HG03469 (cell line): ENCODE measurements around the gene RGS6.

Source experiments
- ATAC-seq: cut with Tn5 transposase; IDR thresholded peaks from one replicate; pipeline ENCODE4 v1.9.1; 2021; ENCODE audit warnings: mild to moderate bottlenecking, moderate library complexity, moderate number of reproducible peaks; ENCODE audit not compliant: unreplicated experiment

The RGS6 gene

GRCh38 chr14:72479461-72479931 is 547.3 kb downstream of the RGS6 start:
- no peak for ATAC-seq

DNA sequence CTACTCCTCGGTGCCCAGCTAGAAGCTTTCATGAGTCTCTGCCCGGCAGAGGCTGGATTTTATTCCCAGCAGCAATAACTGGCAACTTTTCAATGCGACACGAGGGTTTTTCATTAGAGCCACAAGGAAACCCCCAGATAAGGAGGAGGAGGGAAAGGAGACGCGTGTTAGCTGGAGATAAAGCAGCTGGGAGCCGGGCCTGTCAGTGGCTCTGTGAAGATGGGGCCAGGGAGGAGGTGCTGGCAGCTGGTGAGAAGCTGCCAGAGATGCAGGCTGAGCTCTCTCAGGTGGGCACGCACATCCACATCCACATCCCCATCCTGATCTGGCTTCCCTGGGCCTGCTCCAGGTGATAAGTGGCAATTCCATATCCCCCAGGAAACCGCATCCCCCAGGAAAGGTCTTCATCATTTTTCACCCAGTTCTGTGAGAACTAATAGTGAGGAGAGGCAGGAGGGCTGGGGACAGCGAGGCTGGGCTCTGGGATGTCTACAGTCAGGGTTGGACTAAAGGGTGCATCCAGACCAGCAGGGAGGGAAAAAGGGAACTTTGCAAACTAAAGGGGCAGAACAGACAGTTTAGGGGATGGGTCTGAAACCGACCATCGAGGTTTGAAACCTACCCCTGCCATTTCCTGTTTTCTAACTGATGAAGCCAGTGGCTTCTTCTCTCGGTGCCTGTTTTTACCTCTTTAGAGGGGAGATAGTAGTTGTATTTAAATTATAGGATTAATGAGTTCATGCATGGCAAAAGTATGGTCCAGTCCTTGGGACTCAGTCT is 548.4 kb downstream of the RGS6 start:
- ATAC-seq = no peak

- ATAC-seq = no peak
Observed at GRCh38 chr14:72483311-72483710, 551.1 kb downstream of the RGS6 start.

GRCh38 chr14:72485695-72486094 is 553.5 kb downstream of the RGS6 start:
- no peak for ATAC-seq

GRCh38 chr14:72488514-72488913 is 556.3 kb downstream of the RGS6 start:
- no peak for ATAC-seq

GRCh38 chr14:72492196-72492595 is 560.0 kb downstream of the RGS6 start:
- no peak for ATAC-seq

- ATAC-seq = no peak
Observed at GRCh38 chr14:72495668-72496067, 563.4 kb downstream of the RGS6 start.

DNA sequence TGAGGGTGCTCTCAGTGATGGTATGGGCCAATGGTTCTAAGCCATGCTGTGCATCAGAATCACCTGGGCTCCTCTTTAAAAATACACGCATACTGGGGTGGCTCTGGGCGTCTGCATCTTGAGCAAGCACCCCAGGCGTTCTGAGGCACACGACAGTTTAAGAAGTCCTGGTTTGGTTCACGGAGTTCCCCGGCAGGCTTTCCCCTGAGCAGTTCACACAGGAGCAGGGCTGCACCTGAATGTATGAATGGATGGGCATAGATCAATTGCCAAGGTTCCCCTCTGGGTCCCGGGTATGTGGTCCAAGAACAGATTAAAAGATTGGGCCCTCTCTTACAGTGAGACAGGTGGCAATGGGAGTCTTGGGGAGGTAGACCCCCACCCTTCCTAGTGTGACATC is 566.4 kb downstream of the RGS6 start:
- no peak for ATAC-seq

DNA sequence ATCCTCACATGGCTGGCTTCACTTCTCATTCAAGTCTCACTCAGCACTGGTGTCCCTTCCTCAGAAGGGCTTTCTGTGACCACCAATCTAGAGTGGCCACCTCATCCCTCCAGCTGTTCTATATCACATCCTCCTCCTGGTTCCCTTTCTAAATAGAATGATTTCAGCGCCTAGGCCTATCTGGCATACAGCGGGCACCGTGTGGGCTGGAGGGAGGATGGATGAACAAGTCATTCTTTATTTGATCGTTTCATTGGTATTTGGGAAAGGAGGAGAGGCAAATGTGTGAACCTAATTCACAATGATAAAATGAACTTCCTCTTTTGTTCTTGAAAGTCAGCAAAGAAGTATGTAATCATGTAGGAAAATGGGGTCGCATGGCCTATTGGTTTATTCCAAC is 567.5 kb downstream of the RGS6 start:
- no peak for ATAC-seq

- ATAC-seq = no peak
Observed at GRCh38 chr14:72500234-72500838, 568.1 kb downstream of the RGS6 start.

- no peak for ATAC-seq
Observed at GRCh38 chr14:72501439-72501838, 569.2 kb downstream of the RGS6 start.

- no peak for ATAC-seq
Observed at GRCh38 chr14:72503271-72503670, 571.0 kb downstream of the RGS6 start.

DNA sequence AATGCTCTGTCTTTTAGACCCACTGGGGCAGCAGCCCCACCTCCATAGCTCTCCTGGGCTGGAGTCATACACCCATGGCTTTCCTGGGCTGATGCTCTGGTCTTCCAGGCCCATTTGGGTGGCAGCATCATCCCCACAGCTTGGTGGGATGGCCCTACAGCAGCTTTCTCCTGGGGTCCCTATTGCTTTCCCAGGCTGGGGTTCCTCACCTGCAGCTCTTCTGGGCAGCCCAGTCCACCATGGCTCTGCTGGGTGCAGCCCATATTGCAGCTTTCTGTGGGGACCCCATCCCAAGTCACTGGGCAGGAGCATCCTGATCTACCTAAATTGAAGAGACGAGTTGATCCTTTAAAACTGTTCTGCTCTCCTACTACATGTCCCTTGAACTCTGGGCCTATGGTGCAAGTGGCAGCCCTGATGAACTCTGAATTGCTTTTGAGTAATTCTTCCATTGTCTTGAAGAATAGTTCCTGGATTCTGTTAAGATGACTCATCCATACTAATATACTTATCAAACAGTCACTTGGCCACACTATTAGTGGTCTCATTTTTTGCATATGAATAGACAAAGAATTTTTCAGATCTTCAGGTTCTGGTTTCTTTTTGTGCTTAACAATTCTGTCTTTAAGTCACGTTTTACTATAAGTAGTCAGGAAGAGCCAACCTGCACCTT is 571.6 kb downstream of the RGS6 start:
- ATAC-seq = no peak

- no peak for ATAC-seq
Observed at GRCh38 chr14:72510566-72510965, 578.3 kb downstream of the RGS6 start.

DNA sequence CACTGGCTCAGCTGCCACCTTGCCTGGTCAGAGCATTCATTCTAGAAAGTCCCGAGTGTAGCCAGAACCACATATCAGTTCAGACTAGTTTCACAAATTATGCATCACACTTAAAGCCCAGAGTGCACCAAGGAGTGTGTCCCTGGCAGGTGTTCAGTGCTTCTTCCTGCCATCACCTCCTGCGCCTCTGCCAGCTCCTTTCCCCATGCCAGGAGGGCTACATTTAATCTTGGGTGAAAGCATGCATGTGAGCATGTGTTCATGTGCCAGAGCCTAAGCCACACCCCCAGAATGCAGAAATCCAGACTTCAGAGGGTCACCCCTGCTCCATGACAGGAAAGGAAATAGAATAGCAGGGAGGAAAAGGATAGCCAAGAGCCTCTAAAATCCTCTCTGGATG is 580.1 kb downstream of the RGS6 start:
- ATAC-seq = no peak

DNA sequence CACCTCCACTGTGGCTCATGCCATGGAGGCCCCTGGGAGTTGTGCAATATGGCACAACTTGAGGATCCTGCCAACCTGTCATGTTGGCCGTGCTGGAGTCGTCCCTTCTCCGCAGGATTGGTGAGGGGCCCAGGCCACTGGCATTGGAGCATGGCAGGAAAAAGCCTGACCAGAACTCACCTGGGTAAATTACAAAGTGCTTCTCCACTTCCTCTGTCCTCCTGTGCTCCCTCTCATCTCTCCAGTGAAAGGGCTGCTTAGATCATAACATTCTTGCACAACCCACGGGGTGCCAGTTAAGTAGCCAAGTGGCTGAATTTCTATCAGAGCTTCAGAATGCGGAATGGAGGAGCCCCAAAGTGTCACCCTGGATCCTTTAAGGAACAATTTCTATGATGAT is 580.7 kb downstream of the RGS6 start:
- ATAC-seq = no peak

GRCh38 chr14:72513346-72513745 is 581.1 kb downstream of the RGS6 start:
- ATAC-seq = no peak

GRCh38 chr14:72513965-72514659 is 581.9 kb downstream of the RGS6 start:
- ATAC-seq = no peak

- no peak for ATAC-seq
Observed at GRCh38 chr14:72514660-72515025, 582.4 kb downstream of the RGS6 start.

DNA sequence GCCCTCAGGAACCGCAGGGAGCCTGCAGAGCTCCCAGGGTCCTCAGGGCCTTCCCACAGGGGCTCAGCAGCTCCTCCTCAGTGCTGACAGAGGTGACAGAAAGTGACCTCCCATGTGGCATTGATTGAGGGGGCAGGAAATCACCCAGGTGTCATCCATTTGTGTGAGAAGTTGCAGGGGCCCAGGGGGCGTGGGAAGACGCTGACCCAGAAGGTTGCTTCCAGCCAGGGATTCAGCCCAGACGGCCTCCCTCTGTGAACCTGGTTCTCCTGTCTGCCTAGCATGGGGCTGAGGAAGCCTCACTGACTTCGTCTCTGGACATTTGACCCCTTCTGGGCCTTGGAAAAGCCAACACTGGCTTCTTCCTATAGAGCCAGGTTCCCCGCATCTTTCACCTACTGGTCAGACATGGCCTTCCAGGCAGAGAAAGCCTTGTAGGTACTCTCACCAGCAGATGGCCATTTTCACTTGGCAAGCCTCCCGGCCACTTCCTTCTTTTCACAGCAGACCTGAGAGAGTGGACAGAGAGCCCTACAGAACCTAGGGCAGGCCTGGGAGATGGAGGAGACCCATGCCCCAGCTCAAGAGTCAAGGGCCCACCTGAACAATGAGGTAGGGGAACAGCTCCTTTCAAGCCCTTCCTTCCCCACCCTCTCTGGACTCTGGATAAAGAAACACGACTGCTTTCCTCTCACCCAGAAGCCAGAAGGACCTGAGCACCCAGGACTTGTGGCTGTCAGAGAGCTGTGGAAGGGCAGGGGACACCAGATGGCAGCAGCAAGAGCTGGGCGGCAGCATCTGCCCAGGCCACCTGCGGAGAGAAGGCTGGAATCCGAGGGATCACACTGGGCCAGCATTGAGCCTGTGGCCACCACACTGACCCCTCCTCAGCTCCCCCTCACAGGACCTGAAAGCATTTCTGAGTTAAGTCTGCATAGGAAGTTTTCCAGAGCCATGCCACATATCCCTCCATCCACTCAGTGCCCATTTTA is 583.8 kb downstream of the RGS6 start:
- ATAC-seq = no peak
